Endothelial cell of umbilical vein (primary cell): ENCODE measurements around the gene FHIP1B. TPM values are rescaled to one million over a fixed set of nuclear protein-coding genes. Genes with fewer than 3 reads are reported as not detected.

Experiments used
- Bru-seq: library from RNA; stranded (reverse); fragments of 400-500 nt; gene quantifications from one replicate; lab custom pipeline; 2021; lab: Mats Ljungman, UMichigan
- BruChase-seq, 2 experiments: library from RNA; stranded (reverse); fragments of 400-500 nt; gene quantifications; one replicate each; lab custom pipeline; 2021; lab: Mats Ljungman, UMichigan
- BruUV-seq: library from RNA; stranded (reverse); fragments of 400-500 nt; replicated peaks from 2 replicates; lab custom pipeline; 2021; lab: Mats Ljungman, UMichigan
- CTCF ChIA-PET: fragments of 300-600, 350-600 bp; sonication (Branson Sonifier 250); formaldehyde crosslinking; loops from one replicate; lab custom pipeline; 2021; ENCODE audit warnings: antibody characterized with exemption, inconsistent platforms; lab: Charles Lee
- POLR2A ChIA-PET: fragments of 300-600, 350-600 bp; sonication (Branson Sonifier 250); formaldehyde crosslinking; loops from one replicate; lab custom pipeline; 2021; ENCODE audit warnings: antibody characterized with exemption, inconsistent platforms; lab: Charles Lee
- DNase-seq: peaks from one replicate; pipeline ENCODE4 v3.0.0-alpha.2; 2011; ENCODE audit warnings: low read depth, low spot score
- FAIRE-seq: peaks from 2 replicates; lab custom pipeline; 2011; peaks lifted over from hg19 to GRCh38; lab: Jason Lieb, UNC
- H2AFZ ChIP-seq: 2 replicates; pipeline ENCODE4 v1.6.0; 2012; ENCODE audit warnings: low read depth, low read length, control low read depth, inconsistent platforms
- H3K27ac ChIP-seq: 2 replicates; pipeline ENCODE4 v1.5.1; 2011; ENCODE audit warnings: low read depth, mild to moderate bottlenecking, control low read depth, low read length, moderate library complexity; ENCODE audit not compliant: insufficient read depth
- H3K27me3 ChIP-seq, 2 experiments: 2 replicates each; pipeline versions ENCODE4 v1.6.0 to v1.6.1; 2011; ENCODE audit warnings: low read length in 2 of 2, mixed read lengths in 1 of 2; ENCODE audit not compliant: control insufficient read depth in 2 of 2, insufficient read depth in 2 of 2
- H3K36me3 ChIP-seq, 2 experiments: 2 replicates in 1 of 2; 3 replicates in 1 of 2; pipeline ENCODE4 v1.5.1; 2011; ENCODE audit warnings: low read length in 2 of 2, mild to moderate bottlenecking in 1 of 2, moderate library complexity in 1 of 2; ENCODE audit not compliant: control insufficient read depth in 2 of 2, insufficient read depth in 2 of 2; ENCODE audit errors: extremely low read depth in 1 of 2
- H3K4me1 ChIP-seq: 3 replicates; pipeline ENCODE4 v1.5.1; 2011; ENCODE audit warnings: mild to moderate bottlenecking, low read length; ENCODE audit not compliant: control insufficient read depth, insufficient read depth; ENCODE audit errors: extremely low read depth
- H3K4me2 ChIP-seq: 2 replicates; pipeline ENCODE4 v1.6.1; 2011; ENCODE audit warnings: low read length, control low read depth, mixed read lengths; ENCODE audit not compliant: insufficient read depth
- H3K4me3 ChIP-seq, 3 experiments: fragments of 200-600 bp in 1 of 3; sonication (generic), shearing (Covaris generic) in 1 of 3; replicated peaks in 1 of 3; 2 replicates each; pipeline ENCODE4 v1.5.1; 2011 to 2016; ENCODE audit warnings: control low read depth in 3 of 3, low read length in 3 of 3, mild to moderate bottlenecking in 2 of 3, inconsistent platforms in 1 of 3, low read depth in 1 of 3, moderate library complexity in 1 of 3; ENCODE audit not compliant: insufficient read depth in 1 of 3
- H3K79me2 ChIP-seq: 2 replicates; pipeline ENCODE4 v1.6.0; 2012; ENCODE audit warnings: low read length, inconsistent platforms; ENCODE audit not compliant: control insufficient read depth, insufficient read depth
- H3K9ac ChIP-seq: replicated peaks from 2 replicates; pipeline ENCODE3; 2011; ENCODE audit warnings: low read length, control low read depth; ENCODE audit not compliant: insufficient read depth; ENCODE audit errors: extremely low read depth
- H3K9me1 ChIP-seq: replicated peaks from 3 replicates; pipeline ENCODE4 v1.6.0; 2011; ENCODE audit warnings: mild to moderate bottlenecking, low read length; ENCODE audit not compliant: control insufficient read depth, insufficient read depth; ENCODE audit errors: extremely low read depth
- H3K9me3 ChIP-seq: replicated peaks from 2 replicates; pipeline ENCODE4 v1.5.1; 2012; ENCODE audit warnings: low read length, inconsistent platforms; ENCODE audit not compliant: control insufficient read depth, insufficient read depth
- H4K20me1 ChIP-seq: replicated peaks from 2 replicates; pipeline ENCODE3; 2011; ENCODE audit warnings: mild to moderate bottlenecking, low read length; ENCODE audit not compliant: control insufficient read depth, insufficient read depth; ENCODE audit errors: extremely low read depth
- FOS ChIP-seq: IDR thresholded peaks from 2 replicates; pipeline ENCODE4 v1.6.1; 2011; ENCODE audit warnings: mild to moderate bottlenecking, low read length, moderate library complexity, borderline replicate concordance; ENCODE audit not compliant: insufficient read depth
- POLR2AphosphoS5 ChIP-seq: IDR thresholded peaks from 2 replicates; pipeline ENCODE4 v1.6.1; 2012; ENCODE audit warnings: low read depth, mild to moderate bottlenecking, control low read depth, low read length, moderate library complexity; ENCODE audit not compliant: insufficient read depth
- dilution Hi-C: fragments of 300-500 bp; cut with MboI; formaldehyde crosslinking; loops from one replicate; pipeline ENCODE4 v1.15.0; 2019; ENCODE audit warnings: low sequenced_read_pairs; ENCODE audit not compliant: extremely low pct_ligation_motif_present
- intact Hi-C: fragments of 100-400 bp; cut with micrococcal nuclease; formaldehyde crosslinking; loops from one replicate; pipeline ENCODE4 v1.10.0; 2022
- long read RNA-seq: library from polyadenylated mRNA; stranded (forward); transcript quantifications from one replicate; pipeline ENCODE4 v2.0.0, GENCODE V29; 2021
- polyA minus RNA-seq, 3 experiments: library from RNA; depleted of rRNA, polyadenylated mRNA; stranded (reverse); fragments of >200 nt; gene quantifications; 1 replicate in 1 of 3; 2 replicates in 2 of 3; pipeline ENCODE4 v1.2.3, GENCODE V29; 2011
- polyA plus RNA-seq, 4 experiments: library from polyadenylated mRNA; depleted of rRNA in 3 of 4; stranded (reverse) in 3 of 4; unstranded in 1 of 4; fragments of >200 nt; gene quantifications; 2 replicates each; pipeline versions ENCODE4 v1.2.1 to v1.2.3, GENCODE V29; 2011 to 2012; ENCODE audit warnings: missing spikeins in 1 of 4
- total RNA-seq: library from RNA; stranded (reverse); gene quantifications from 2 replicates; pipeline ENCODE4 v1.2.3, GENCODE V29; 2021

Gene FHIP1B
- total RNA-seq (21.3 and 23.0 TPM in 2 replicates), polyA plus RNA-seq (50.1 and 61.5 TPM in 2 replicates), polyA minus RNA-seq (38.5 and 41.9 TPM in 2 replicates), Bru-seq, nascent RNA (percentile 70 among the genes with signal in this experiment), BruChase-seq, experiment 1, labeled RNA remaining after a 6-hour chase (percentile 66 among the genes with signal in this experiment), BruChase-seq, experiment 2, labeled RNA remaining after a 2-hour chase (percentile 78 among the genes with signal in this experiment)
- 12.7 and 24.0 TPM in 2 replicates for polyA plus RNA-seq (2011; cell fraction: cytosol; rRNA removed)
- 113 and 134 TPM in 2 replicates for polyA plus RNA-seq (2011; cell fraction: nucleus; rRNA removed)
- polyA plus RNA-seq (2012) = 14.1 and 15.6 TPM in 2 replicates
- polyA minus RNA-seq (2011; cell fraction: cytosol; rRNA and poly(A)+ RNA removed) = 13.8 TPM
- polyA minus RNA-seq (2011; cell fraction: nucleus; rRNA and poly(A)+ RNA removed) = 36.1 and 40.9 TPM in 2 replicates
- long read RNA-seq, transcript FAM160A2-202 (12 exons, 3,354 nt) = major isoform, 10 of 30 reads
- long read RNA-seq, partial matches to known transcripts = 5 of 30 reads
- long read RNA-seq, other reads (novel, unspliced or antisense) = 11 of 30 reads

- Histone ChIP-seq H2AFZ (peak within 1 kb of the TSS; percentile 99), H3K36me3 (no peaks in the 10 kb centered on the region), H3K27me3 (peaks cover 3 to 6% of the 10 kb centered on the region in 2 experiments), H3K27ac (peak within 1 kb of the TSS; percentile 10), H3K4me2 (peak within 1 kb of the TSS; percentile 90), H4K20me1 (no peaks in the 10 kb centered on the region), H3K9me1 (no peaks in the 10 kb centered on the region), H3K9me3 (no peaks in the 10 kb centered on the region), H3K79me2 (peaks cover 28% of the 10 kb centered on the region), H3K4me1 (peaks cover 6% of the 10 kb centered on the region), H3K9ac (peak within 1 kb of the TSS; percentile 68), H3K4me3 (peak within 1 kb of the TSS; percentile 69 to 90 (median 78))
- ChIA-PET CTCF (interaction anchor here (0.8 to 4.3 kb wide), 8 partner anchors 9 to 144 kb away, joined by 3 to 40 read pairs (median 4); partner anchors contain the start of gene CCKBR), POLR2A (no interaction called here)
- FAIRE-seq (peak; percentile 99), DNase-seq (peak; percentile 100)
- dilution Hi-C loops (no loop called here), intact Hi-C loops (loop anchor here (1.0 to 10.0 kb wide), 7 partner anchors 15 to 1630 kb away; partner anchors contain the start of genes TRIM3, TRIM6 and TRIM68)
- peak; percentile 49 for TF ChIP-seq POLR2AphosphoS5
- no peak for TF ChIP-seq FOS
- BruUV-seq = no TSS peak
These were observed at the start of gene FHIP1B for GRCh38 chr11:6234387-6235107. TSS of gene FHIP1B (minus strand) at chr11:6234636. CDS start at chr11:6224516, 10,120 bp downstream.
